Smooth muscle cell (in vitro differentiated cells): Measurements from ENCODE around the gene PNPLA6. TPM values are rescaled to one million over a fixed set of nuclear protein-coding genes. Genes with fewer than 3 reads are reported as not detected.

Source experiments
- DNase-seq: peaks from one replicate; lab custom pipeline; 2025; ENCODE audit not compliant: unreplicated experiment; lab: John Stamatoyannopoulos, UW
- H2AFZ ChIP-seq: fragments of 200-600 bp; sonication (generic); 2 replicates; pipeline ENCODE4 v1.6.0; 2016; ENCODE audit warnings: antibody characterized with exemption, low read depth, mild to moderate bottlenecking
- H3F3A ChIP-seq: fragments of 200-600 bp; sonication (generic); 2 replicates; pipeline ENCODE4 v1.6.0; 2017; ENCODE audit warnings: antibody characterized with exemption, low read depth
- H3K27ac ChIP-seq: fragments of 200-600 bp; sonication (generic); 2 replicates; pipeline ENCODE4 v1.5.1; 2016; ENCODE audit warnings: low read depth, mild to moderate bottlenecking
- H3K27me3 ChIP-seq: fragments of 200-600 bp; sonication (generic); 2 replicates; pipeline ENCODE4 v1.6.1; 2016; ENCODE audit warnings: low read depth, mild to moderate bottlenecking
- H3K36me3 ChIP-seq: fragments of 200-600 bp; sonication (generic); 2 replicates; pipeline ENCODE4 v1.5.1; 2016; ENCODE audit warnings: low read depth
- H3K4me1 ChIP-seq: fragments of 200-600 bp; sonication (generic); 2 replicates; pipeline ENCODE4 v1.5.1; 2016; ENCODE audit warnings: low read depth
- H3K4me2 ChIP-seq: fragments of 200-600 bp; sonication (generic); 2 replicates; pipeline ENCODE4 v1.6.0; 2016; ENCODE audit warnings: mild to moderate bottlenecking
- H3K4me3 ChIP-seq: fragments of 200-600 bp; sonication (generic); 2 replicates; pipeline ENCODE4 v1.5.1; 2016; ENCODE audit warnings: mild to moderate bottlenecking
- H3K79me2 ChIP-seq: fragments of 200-600 bp; sonication (generic); 2 replicates; pipeline ENCODE4 v1.6.0; 2016; ENCODE audit warnings: low read depth, mild to moderate bottlenecking
- H3K9ac ChIP-seq: fragments of 200-600 bp; sonication (generic); 2 replicates; pipeline ENCODE4 v1.6.0; 2016; ENCODE audit warnings: low read depth
- H3K9me3 ChIP-seq: fragments of 200-600 bp; sonication (generic); replicated peaks from 2 replicates; pipeline ENCODE4 v1.5.1; 2016; ENCODE audit warnings: low read depth
- H4K20me1 ChIP-seq: fragments of 200-600 bp; sonication (generic); 2 replicates; pipeline ENCODE4 v1.6.0; 2016; ENCODE audit warnings: low read depth
- WGBS: methylation state at CpG from one replicate; pipeline ENCODE4 v1.1.7; 2016; ENCODE audit warnings: low lambda C conversion rate; 5-methylcytosine and 5-hydroxymethylcytosine counted together
- polyA plus RNA-seq: library from polyadenylated mRNA; unstranded; fragments of >200 nt; fragmentation: Nextera tagmentation; extraction: Ambion mirVana; gene quantifications from 2 replicates; pipeline ENCODE4 v1.2.1, GENCODE V29; 2016
- total RNA-seq: library from RNA; depleted of rRNA; stranded (reverse); fragments of >200 nt; gene quantifications from 2 replicates; pipeline ENCODE4 v1.2.3, GENCODE V29; 2014
- TF ChIP-seq, protein P1 (sequence below): fragments of 200-600 bp; sonication (generic); IDR thresholded peaks from 2 replicates; pipeline ENCODE4 v1.5.1; 2017; ENCODE audit warnings: borderline replicate concordance, mild to moderate bottlenecking, antibody characterized with exemption; ENCODE audit not compliant: insufficient read depth, poor library complexity, severe bottlenecking

PNPLA6 gene
- total and polyA plus RNA-seq, 2 experiments from 2014 or later, result 22.3 to 55.6 TPM

DNA sequence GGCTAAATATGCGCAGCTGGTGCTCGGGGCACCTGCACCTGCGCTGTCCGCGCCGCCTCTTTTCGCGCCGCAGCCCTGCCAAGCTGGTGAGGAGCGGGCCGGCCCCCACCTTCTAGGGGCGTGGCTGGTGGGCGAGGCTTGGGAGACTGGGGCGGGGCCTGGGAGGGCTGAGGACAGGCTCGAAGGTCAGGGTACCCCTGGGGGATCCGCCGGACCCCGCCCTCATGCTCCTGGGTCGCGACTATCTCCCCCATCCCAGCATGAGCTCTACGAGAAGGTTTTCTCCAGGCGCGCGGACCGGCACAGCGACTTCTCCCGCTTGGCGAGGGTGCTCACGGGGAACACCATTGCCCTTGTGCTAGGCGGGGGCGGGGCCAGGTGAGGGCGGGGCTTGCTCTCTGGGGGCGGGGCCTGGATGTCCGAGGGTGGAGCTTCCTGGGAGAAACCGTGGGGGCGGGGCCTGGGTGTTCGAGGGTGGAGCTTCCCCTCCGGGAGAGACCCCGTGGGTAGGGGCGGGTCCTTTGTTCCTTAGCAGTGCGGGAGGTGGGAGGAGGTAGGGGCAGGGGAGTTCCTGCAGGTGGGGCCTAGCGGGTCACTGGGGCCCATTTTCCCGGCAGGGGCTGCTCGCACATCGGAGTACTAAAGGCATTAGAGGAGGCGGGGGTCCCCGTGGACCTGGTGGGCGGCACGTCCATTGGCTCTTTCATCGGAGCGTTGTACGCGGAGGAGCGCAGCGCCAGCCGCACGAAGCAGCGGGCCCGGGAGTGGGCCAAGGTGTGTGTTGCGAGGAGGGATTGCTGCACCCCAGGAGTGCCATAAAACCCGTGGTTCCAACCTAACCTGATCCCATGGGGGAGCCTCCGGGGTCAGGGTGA is 19.7 kb downstream of the PNPLA6 start:
- no peaks in the 10 kb centered on the region for H3K36me3 ChIP-seq
- H3K79me2 ChIP-seq, result no peaks in the 10 kb centered on the region
- H3K9me3 ChIP-seq, result no peaks in the 10 kb centered on the region
- no peak overlapping the region for H3K9ac ChIP-seq
- WGBS, result 92% methylated on average over 27 of the region's 62 CpGs
- TF ChIP-seq, protein P1, sequence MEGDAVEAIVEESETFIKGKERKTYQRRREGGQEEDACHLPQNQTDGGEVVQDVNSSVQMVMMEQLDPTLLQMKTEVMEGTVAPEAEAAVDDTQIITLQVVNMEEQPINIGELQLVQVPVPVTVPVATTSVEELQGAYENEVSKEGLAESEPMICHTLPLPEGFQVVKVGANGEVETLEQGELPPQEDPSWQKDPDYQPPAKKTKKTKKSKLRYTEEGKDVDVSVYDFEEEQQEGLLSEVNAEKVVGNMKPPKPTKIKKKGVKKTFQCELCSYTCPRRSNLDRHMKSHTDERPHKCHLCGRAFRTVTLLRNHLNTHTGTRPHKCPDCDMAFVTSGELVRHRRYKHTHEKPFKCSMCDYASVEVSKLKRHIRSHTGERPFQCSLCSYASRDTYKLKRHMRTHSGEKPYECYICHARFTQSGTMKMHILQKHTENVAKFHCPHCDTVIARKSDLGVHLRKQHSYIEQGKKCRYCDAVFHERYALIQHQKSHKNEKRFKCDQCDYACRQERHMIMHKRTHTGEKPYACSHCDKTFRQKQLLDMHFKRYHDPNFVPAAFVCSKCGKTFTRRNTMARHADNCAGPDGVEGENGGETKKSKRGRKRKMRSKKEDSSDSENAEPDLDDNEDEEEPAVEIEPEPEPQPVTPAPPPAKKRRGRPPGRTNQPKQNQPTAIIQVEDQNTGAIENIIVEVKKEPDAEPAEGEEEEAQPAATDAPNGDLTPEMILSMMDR, result no peak
- H3K27me3 ChIP-seq, result no peaks in the 10 kb centered on the region
- H4K20me1 ChIP-seq, result no peaks in the 10 kb centered on the region
- no peaks in the 10 kb centered on the region for H3F3A ChIP-seq
- no peaks in the 10 kb centered on the region for H3K4me1 ChIP-seq
- no peak overlapping the region for H3K4me3 ChIP-seq
- no peak overlapping the region for H3K4me2 ChIP-seq
- H2AFZ ChIP-seq, result no peak overlapping the region
- H3K27ac ChIP-seq, result no peak overlapping the region
- DNase-seq, result no peak

DNA sequence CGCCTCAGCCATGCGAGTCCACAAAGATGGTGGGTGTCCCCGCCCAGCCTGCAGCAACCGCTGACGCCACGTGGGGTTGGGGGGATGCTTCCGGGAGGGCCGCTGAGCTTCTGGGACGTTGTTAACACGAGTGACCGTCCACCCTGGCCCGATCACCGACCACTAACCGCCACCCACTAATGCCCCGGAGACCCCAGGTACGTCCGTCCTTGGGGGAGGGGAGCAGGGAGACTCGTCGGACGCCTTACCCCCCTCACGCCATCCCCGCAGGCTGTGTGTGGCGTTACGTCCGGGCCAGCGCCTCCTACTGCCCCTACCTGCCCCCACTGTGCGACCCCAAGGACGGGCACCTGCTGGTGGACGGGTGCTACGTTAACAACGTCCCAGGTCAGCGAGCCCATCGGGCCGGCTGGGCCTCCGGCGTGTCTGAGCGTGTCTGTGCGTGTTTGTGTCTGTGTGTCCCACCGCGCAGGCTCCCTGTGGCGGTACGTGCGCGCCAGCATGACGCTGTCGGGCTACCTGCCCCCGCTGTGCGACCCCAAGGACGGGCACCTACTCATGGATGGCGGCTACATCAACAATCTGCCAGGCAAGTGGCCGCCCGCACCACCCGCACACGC is 21.3 kb downstream of the PNPLA6 start:
- Histone ChIP-seq H3K9me3 (no peaks in the 10 kb centered on the region), H3F3A (no peaks in the 10 kb centered on the region), H3K27ac (no peak overlapping the region), H3K9ac (no peak overlapping the region), H3K4me3 (no peak overlapping the region), H2AFZ (no peak overlapping the region), H3K27me3 (no peaks in the 10 kb centered on the region), H3K4me2 (no peak overlapping the region), H3K4me1 (no peaks in the 10 kb centered on the region), H3K79me2 (no peaks in the 10 kb centered on the region), H3K36me3 (no peaks in the 10 kb centered on the region), H4K20me1 (no peaks in the 10 kb centered on the region)
- WGBS, result 98% methylated on average over 45 of the region's 54 CpGs
- TF ChIP-seq, protein P1, result no peak
- no peak for DNase-seq

DNA sequence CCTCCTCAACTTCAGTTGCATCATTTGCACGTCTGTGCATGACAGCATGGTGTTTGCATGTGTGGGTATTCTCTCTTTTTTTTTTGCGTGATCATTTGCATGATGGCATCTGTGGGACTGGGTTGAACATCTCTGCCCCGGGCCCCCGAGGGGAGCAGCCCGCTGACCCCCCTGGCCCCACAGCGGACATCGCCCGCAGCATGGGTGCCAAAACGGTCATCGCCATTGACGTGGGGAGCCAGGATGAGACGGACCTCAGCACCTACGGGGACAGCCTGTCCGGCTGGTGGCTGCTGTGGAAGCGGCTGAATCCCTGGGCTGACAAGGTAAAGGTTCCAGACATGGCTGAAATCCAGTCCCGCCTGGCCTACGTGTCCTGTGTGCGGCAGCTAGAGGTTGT is 23.1 kb downstream of the PNPLA6 start:
- H3K4me1 ChIP-seq, result no peaks in the 10 kb centered on the region
- H3K9ac ChIP-seq, result no peak overlapping the region
- no peak for DNase-seq
- H3K79me2 ChIP-seq, result no peaks in the 10 kb centered on the region
- H3K4me2 ChIP-seq, result no peak overlapping the region
- TF ChIP-seq, protein P1, result no peak
- no peak overlapping the region for H2AFZ ChIP-seq
- H3K9me3 ChIP-seq, result no peaks in the 10 kb centered on the region
- H3K27me3 ChIP-seq, result no peaks in the 10 kb centered on the region
- 98% methylated on average over 15 of the region's 18 CpGs for WGBS
- H3K27ac ChIP-seq, result no peak overlapping the region
- H3K36me3 ChIP-seq, result no peaks in the 10 kb centered on the region
- H3K4me3 ChIP-seq, result no peak overlapping the region
- no peaks in the 10 kb centered on the region for H4K20me1 ChIP-seq
- H3F3A ChIP-seq, result no peaks in the 10 kb centered on the region
